Gastrocnemius medialis (tissue), 4 donors: ENCODE results near the gene PSMD5. TPM values are rescaled to one million over a fixed set of nuclear protein-coding genes. Genes with fewer than 3 reads are reported as not detected.

Experiments
- ATAC-seq, 2 donors: fragments of 150-250 bp; one replicate each; pipeline ENCODE4 v1.9.1; 2016
- DNase-seq, 2 donors: peaks; one replicate each; pipeline ENCODE4 v3.0.0-alpha.2; 2019
- H3K27ac ChIP-seq, 4 donors: fragments of 200-600 bp; sonication (generic); 1 replicate in 1 of 4; 2 replicates in 3 of 4; pipeline ENCODE4 v1.5.1; 2016 to 2018; ENCODE audit warnings: mild to moderate bottlenecking in 2 of 4, moderate library complexity in 1 of 4
- H3K27me3 ChIP-seq, 3 donors: fragments of 200-600 bp; sonication (generic) in 2 of 3; 1 replicate in 1 of 3; 2 replicates in 2 of 3; pipeline versions ENCODE4 v1.5.1 to v1.6.0; 2016 to 2019; ENCODE audit warnings: mild to moderate bottlenecking in 1 of 3, moderate library complexity in 1 of 3
- H3K36me3 ChIP-seq, 2 donors: fragments of 200-600 bp; sonication (generic) in 1 of 2; one replicate each; pipeline ENCODE4 v1.5.1; 2017 to 2018
- H3K4me1 ChIP-seq, 2 donors: fragments of 200-600 bp; sonication (generic) in 1 of 2; one replicate each; pipeline ENCODE4 v1.5.1; 2016 to 2017; ENCODE audit warnings: mild to moderate bottlenecking in 2 of 2
- H3K4me3 ChIP-seq, 4 donors: fragments of 200-600 bp; sonication (generic) in 3 of 4; 1 replicate in 1 of 4; 2 replicates in 3 of 4; pipeline ENCODE4 v1.5.1; 2016 to 2019; ENCODE audit warnings: mild to moderate bottlenecking in 2 of 4
- H3K9me3 ChIP-seq, 3 donors: fragments of 200-600 bp; sonication (generic) in 2 of 3; 1 replicate in 1 of 3; 2 replicates in 2 of 3; pipeline ENCODE4 v1.5.1; 2016 to 2019
- CTCF ChIP-seq, 5 experiments: fragments of 450-650 bp in 3 of 5; fragments of 200-600 bp in 2 of 5; sonication (generic) in 2 of 5; IDR thresholded peaks in 4 of 5; conservative IDR thresholded peaks in 1 of 5; 1 replicate in 4 of 5; 2 replicates in 1 of 5; pipeline ENCODE4 v1.5.1; 2016 to 2019; ENCODE audit warnings: antibody characterized with exemption in 5 of 5, mild to moderate bottlenecking in 3 of 5, moderate library complexity in 3 of 5
- POLR2A ChIP-seq, 2 donors: fragments of 450-650 bp; IDR thresholded peaks; one replicate each; pipeline ENCODE4 v1.6.1; 2017; ENCODE audit warnings: antibody characterized with exemption in 2 of 2, mild to moderate bottlenecking in 2 of 2, moderate library complexity in 2 of 2
- in situ Hi-C, 4 donors: fragments of 200-750 bp; cut with MboI; loops; one replicate each; pipeline versions ENCODE4 v1.15.0 to v1.8.0; 2017; ENCODE audit warnings: low sequenced_read_pairs in 4 of 4
- intact Hi-C: fragments of 100-400 bp; cut with DNase I; formaldehyde crosslinking; loops from one replicate; pipeline ENCODE4 v1.15.1; 2023; ENCODE audit warnings: low total_unique reads
- total RNA-seq, 4 donors: library from RNA; depleted of rRNA; stranded (reverse); fragments of >200 nt; gene quantifications; one replicate each; pipeline versions ENCODE4 v1.1.0 to v1.2.3, GENCODE V29; 2016

PSMD5 gene
- total RNA-seq, 4 donors from 2014 or later, result 9.3 to 35.3 (median 12.6) TPM

GRCh38 chr9:120885457-120885856 is 42.7 kb upstream of the PSMD5 start:
- in situ Hi-C loops (no loop called here), intact Hi-C loops (no loop called here)
- no peak overlapping the region for H3K27ac ChIP-seq

GRCh38 chr9:120883608-120883996 is 40.9 kb upstream of the PSMD5 start:
- in situ Hi-C loops, result no loop called here
- DNase-seq (no peak), ATAC-seq (no peak)
- intact Hi-C loops, result no loop called here
- Histone ChIP-seq H3K4me1 (no peaks in the 10 kb centered on the region), H3K4me3 (no peak overlapping the region), H3K36me3 (no peaks in the 10 kb centered on the region), H3K9me3 (no peaks in the 10 kb centered on the region), H3K27ac (no peak overlapping the region), H3K27me3 (peaks cover 0 to 6% (median 1%) of the 10 kb centered on the region in 3 donors)
- TF ChIP-seq CTCF (IDR thresholded peaks at IDR 0.05 in 4 of 5, conservative IDR thresholded peaks at IDR 0.05 in 1 of 5), result no peak
- no peak for TF ChIP-seq POLR2A (IDR thresholded peaks at IDR 0.05)

More at GRCh38 chr9:120885457-120885856, 42.7 kb upstream of the PSMD5 start:
- Histone ChIP-seq H3K4me3 (no peak overlapping the region), H3K4me1 (no peaks in the 10 kb centered on the region), H3K27me3 (no peaks in the 10 kb centered on the region), H3K36me3 (no peaks in the 10 kb centered on the region), H3K9me3 (no peaks in the 10 kb centered on the region)
- no peak for DNase-seq
- ATAC-seq, result no peak
- TF ChIP-seq POLR2A (IDR thresholded peaks at IDR 0.05) (no peak), CTCF (IDR thresholded peaks at IDR 0.05 in 4 of 5, conservative IDR thresholded peaks at IDR 0.05 in 1 of 5) (no peak)

GRCh38 chr9:120882935-120883607 is 40.3 kb upstream of the PSMD5 start:
- Histone ChIP-seq H3K9me3 (no peaks in the 10 kb centered on the region), H3K27ac (no peak overlapping the region), H3K4me1 (peaks cover 0 to under 1% of the 10 kb centered on the region in 2 donors), H3K27me3 (peaks cover 0 to 9% (median 5%) of the 10 kb centered on the region in 3 donors), H3K4me3 (no peak overlapping the region), H3K36me3 (no peaks in the 10 kb centered on the region)
- DNase-seq (no peak), ATAC-seq (no peak)
- TF ChIP-seq POLR2A (IDR thresholded peaks at IDR 0.05), result no peak
- no peak for TF ChIP-seq CTCF (IDR thresholded peaks at IDR 0.05 in 4 of 5, conservative IDR thresholded peaks at IDR 0.05 in 1 of 5)
- intact Hi-C loops (no loop called here), in situ Hi-C loops (no loop called here)

GRCh38 chr9:120879446-120879845 is 36.7 kb upstream of the PSMD5 start:
- H3K27me3 ChIP-seq, result peaks cover 0 to 9% (median 6%) of the 10 kb centered on the region in 3 donors
- H3K27ac ChIP-seq, result no peak overlapping the region
- no peaks in the 10 kb centered on the region for H3K36me3 ChIP-seq
- ATAC-seq, result no peak
- no peak for DNase-seq
- intact Hi-C loops (no loop called here), in situ Hi-C loops (loop anchor here in 3 of 4 donors (10.0 kb wide), 1 partner anchor 55 kb away; no protein-coding TSS in a partner anchor)
- H3K4me3 ChIP-seq, result no peak overlapping the region
- TF ChIP-seq POLR2A (IDR thresholded peaks at IDR 0.05) (no peak), CTCF (IDR thresholded peaks at IDR 0.05 in 4 of 5, conservative IDR thresholded peaks at IDR 0.05 in 1 of 5) (no peak)
- H3K4me1 ChIP-seq, result peaks cover 6 to 9% of the 10 kb centered on the region in 2 donors
- H3K9me3 ChIP-seq, result no peaks in the 10 kb centered on the region
